Measurements from ENCODE around the gene ACOT11.

DNA sequence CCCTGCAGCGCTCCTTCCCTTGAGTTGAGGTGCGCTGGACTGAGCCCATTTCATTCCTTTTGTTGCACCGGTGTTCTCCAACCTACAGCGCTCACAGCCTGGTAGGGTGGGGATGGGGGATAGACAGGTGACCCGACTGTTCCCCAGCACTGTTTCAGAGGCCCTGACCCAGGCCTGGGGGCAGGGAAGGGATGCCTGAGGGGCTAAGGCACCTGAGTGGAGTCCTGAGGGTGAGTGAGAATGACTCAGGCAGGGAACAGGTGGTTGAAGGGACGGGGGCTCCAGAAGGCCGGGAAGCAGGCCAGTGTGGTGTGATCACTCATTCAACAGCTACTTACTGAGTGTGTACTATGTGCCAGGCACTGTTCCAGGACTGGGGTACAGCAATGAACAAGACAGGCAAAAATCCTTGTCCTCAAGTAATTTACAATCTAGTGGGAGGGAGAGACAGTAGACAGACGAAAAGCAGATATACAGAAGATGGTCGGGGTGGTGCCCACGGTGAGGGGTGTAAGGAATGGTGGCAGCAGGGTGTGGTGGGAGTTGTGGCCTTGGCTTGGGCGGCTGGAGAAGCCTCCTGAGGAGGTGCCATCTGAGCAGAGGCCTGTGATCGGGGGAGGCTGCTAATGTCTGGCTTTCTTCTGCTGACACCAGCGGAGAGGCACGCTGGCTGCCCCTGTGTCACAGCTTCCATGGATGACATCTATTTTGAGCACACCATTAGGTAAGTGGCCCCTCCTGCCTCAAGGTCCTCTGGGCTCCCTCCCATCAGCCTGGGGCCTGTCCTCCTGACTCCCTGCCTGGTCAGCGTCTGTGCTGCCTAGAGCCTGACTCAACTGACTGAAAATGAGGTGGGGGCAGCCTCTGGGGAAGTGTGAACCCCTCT lies 37.4 kb downstream of the ACOT11 start:
- TF ChIP-seq, protein P1, sequence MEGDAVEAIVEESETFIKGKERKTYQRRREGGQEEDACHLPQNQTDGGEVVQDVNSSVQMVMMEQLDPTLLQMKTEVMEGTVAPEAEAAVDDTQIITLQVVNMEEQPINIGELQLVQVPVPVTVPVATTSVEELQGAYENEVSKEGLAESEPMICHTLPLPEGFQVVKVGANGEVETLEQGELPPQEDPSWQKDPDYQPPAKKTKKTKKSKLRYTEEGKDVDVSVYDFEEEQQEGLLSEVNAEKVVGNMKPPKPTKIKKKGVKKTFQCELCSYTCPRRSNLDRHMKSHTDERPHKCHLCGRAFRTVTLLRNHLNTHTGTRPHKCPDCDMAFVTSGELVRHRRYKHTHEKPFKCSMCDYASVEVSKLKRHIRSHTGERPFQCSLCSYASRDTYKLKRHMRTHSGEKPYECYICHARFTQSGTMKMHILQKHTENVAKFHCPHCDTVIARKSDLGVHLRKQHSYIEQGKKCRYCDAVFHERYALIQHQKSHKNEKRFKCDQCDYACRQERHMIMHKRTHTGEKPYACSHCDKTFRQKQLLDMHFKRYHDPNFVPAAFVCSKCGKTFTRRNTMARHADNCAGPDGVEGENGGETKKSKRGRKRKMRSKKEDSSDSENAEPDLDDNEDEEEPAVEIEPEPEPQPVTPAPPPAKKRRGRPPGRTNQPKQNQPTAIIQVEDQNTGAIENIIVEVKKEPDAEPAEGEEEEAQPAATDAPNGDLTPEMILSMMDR (IDR thresholded peaks at IDR 0.05), result no peak
- TF ChIP-seq POLR2AphosphoS5 (IDR thresholded peaks at IDR 0.05; ENCODE audit: low read depth, low read length), result no peak
